Activated CD4-positive, alpha-beta T cell treated with anti-CD3 and anti-CD28 coated beads, Interleukin-2, amount 50 U/mL, for 1 hour (primary cell): ENCODE results near the gene TLE1.

Experiments used
- DNase-seq: peaks from one replicate; pipeline ENCODE4 v3.0.0-alpha.2; 2020

The TLE1 gene

GRCh38 chr9:81542118-81542889 lies 147.0 kb downstream of the TLE1 start:
- no peak for DNase-seq

- no peak for DNase-seq
These were observed 149.1 kb downstream of the TLE1 start for GRCh38 chr9:81540142-81540710.

GRCh38 chr9:81539317-81539716 lies 150.0 kb downstream of the TLE1 start:
- no peak for DNase-seq

GRCh38 chr9:81538890-81539289 lies 150.5 kb downstream of the TLE1 start:
- no peak for DNase-seq

- no peak for DNase-seq
These were observed 151.4 kb downstream of the TLE1 start for GRCh38 chr9:81537964-81538363.

- no peak for DNase-seq
These were observed 152.9 kb downstream of the TLE1 start for GRCh38 chr9:81536242-81537025.

- DNase-seq = no peak
These were observed 153.7 kb downstream of the TLE1 start for GRCh38 chr9:81535542-81536241.

GRCh38 chr9:81534138-81534875 lies 155.0 kb downstream of the TLE1 start:
- no peak for DNase-seq
